Heart left ventricle (tissue), 16 donors: ENCODE data around the gene CCDC86. TPM values are rescaled to one million over a fixed set of nuclear protein-coding genes. Genes with fewer than 3 reads are reported as not detected.

Experiments
- ATAC-seq, 4 donors: fragments of 200-7000 bp; cut with Tn5 transposase; one replicate each; pipeline ENCODE4 v1.9.1; 2020 to 2022; ENCODE audit warnings: moderate library complexity in 4 of 4, mild to moderate bottlenecking in 3 of 4, moderate number of reproducible peaks in 1 of 4
- DNase-seq, 5 donors: peaks; one replicate each; pipeline ENCODE4 v3.0.0-alpha.2; 2020
- H3K27ac ChIP-seq, 12 donors: fragments of 200-600 bp; sonication (generic) in 4 of 12; one replicate each; pipeline versions ENCODE4 v1.5.0 to v1.8.0; 2016 to 2022; ENCODE audit warnings: mild to moderate bottlenecking in 2 of 12
- H3K27me3 ChIP-seq, 9 donors: fragments of 200-600 bp; sonication (generic) in 2 of 9; one replicate each; pipeline versions ENCODE4 v1.5.1 to v1.8.0; 2016 to 2022; ENCODE audit warnings: mild to moderate bottlenecking in 3 of 9
- H3K36me3 ChIP-seq, 9 donors: fragments of 200-600 bp; sonication (generic) in 2 of 9; one replicate each; pipeline versions ENCODE4 v1.5.0 to v1.8.0; 2018 to 2022; ENCODE audit warnings: mild to moderate bottlenecking in 2 of 9
- H3K4me1 ChIP-seq, 12 donors: fragments of 200-600 bp; sonication (generic) in 4 of 12; one replicate each; pipeline versions ENCODE4 v1.5.0 to v1.8.0; 2016 to 2022; ENCODE audit warnings: mild to moderate bottlenecking in 3 of 12
- H3K4me3 ChIP-seq, 12 donors: fragments of 200-600 bp; sonication (generic) in 4 of 12; one replicate each; pipeline versions ENCODE4 v1.5.0 to v1.8.0; 2017 to 2022; ENCODE audit warnings: mild to moderate bottlenecking in 9 of 12, moderate library complexity in 4 of 12
- H3K9me3 ChIP-seq, 12 donors: fragments of 200-600 bp; sonication (generic) in 4 of 12; one replicate each; pipeline versions ENCODE4 v1.5.0 to v1.8.0; 2016 to 2022; ENCODE audit warnings: mild to moderate bottlenecking in 1 of 12
- POLR2A ChIP-seq, 2 donors: fragments of 450-650 bp; IDR thresholded peaks; one replicate each; pipeline ENCODE4 v1.6.1; 2017; ENCODE audit warnings: antibody characterized with exemption in 2 of 2, mild to moderate bottlenecking in 2 of 2, moderate library complexity in 2 of 2
- WGBS, 4 donors: extraction: QIAGEN DNeasy Blood & Tissue Kit in 2 of 4; methylation state at CpG; one replicate each; pipeline versions ENCODE4 v1.1.5 to v1.1.7; 2013 to 2018; 5-methylcytosine and 5-hydroxymethylcytosine counted together
- intact Hi-C, 10 donors: fragments of 100-400 bp; cut with DNase I; formaldehyde crosslinking; loops; one replicate each; pipeline versions ENCODE4 v1.11.1 to v1.14.2; 2022
- polyA plus RNA-seq, 2 donors: library from polyadenylated mRNA; stranded (reverse); fragments of 200-250 nt; gene quantifications; one replicate each; pipeline ENCODE4 v1.2.3, GENCODE V29; 2013
- total RNA-seq, 9 donors: library from RNA; depleted of rRNA in 2 of 9; stranded (reverse); fragments of >200 nt in 2 of 9; fragmentation: NEBNext Ultra II Directional in 3 of 9; extraction: Animal tissue kit (Norgen Biotek cat#: 25700) in 3 of 9; gene quantifications; one replicate each; pipeline versions ENCODE4 v1.1.0 to v1.2.4, GENCODE V29; 2016 to 2023
- TF ChIP-seq, protein P1 (sequence below), 12 donors: fragments of 200-600 bp; sonication (generic) in 4 of 12; IDR thresholded peaks; one replicate each; pipeline versions ENCODE4 v1.5.0 to v1.8.0; 2018 to 2022; ENCODE audit warnings: antibody characterized with exemption in 12 of 12, mild to moderate bottlenecking in 5 of 12
- donor health status: ischemic (EF 13 %, LVEDD 7.1; RV severe dilation, severe dysfunction).
- donor health status: healthy with polysubstance abuse.
- donor health status: DM: no; HTN: yes; CAD: no.
- donor health status: DM: no; HTN: no; CAD: no.
- donor health status: ischemic (EF 25% LVEDD 6.9; RV normal size, moderate dysfunction).
- donor health status: ischemic (EF 25% LVEDD 5.7; RV mildly dilated, moderate dysfunction).
- donor health status: healthy.
- donor health status: DM: yes; HTN: yes; CAD: no.
- donor health status: ischemic (EF 35%, LVEDD 5.7; RV mildly dilated, moderate dysfunction).
- donor health status: nonischemic (EF 11% LVEDD 7.7; RV severe dilation, severe dysfunction).
- donor health status: DM: yes; HTN: yes; CAD: no.
- donor health status: PGD.
- donor health status: ischemic (EF 29% LVEDD 5.4; RV normal size, mild dysfunction).
- donor health status: nonischemic (EF 23%, LVEDD 6.1; RV moderate dilation, normal function).

Gene CCDC86
- total and polyA plus RNA-seq, 11 donors = 6.0 to 33.3 (median 10.1) TPM

- Histone ChIP-seq H3K4me3 (peak overlapping the region in 9 of 12 donors; percentile 20 to 43 (median 33)), H3K36me3 (peaks cover 0 to 31% (median 21%) of the 10 kb centered on the region in 9 donors), H3K27me3 (no peaks in the 10 kb centered on the region), H3K9me3 (no peaks in the 10 kb centered on the region), H3K27ac (peak overlapping the region in 9 of 12 donors; percentile 19 to 64 (median 48)), H3K4me1 (peaks cover 0 to 6% (median 0%) of the 10 kb centered on the region in 12 donors)
- ATAC-seq = peak in 1 of 4 donors; percentile 17
- DNase-seq = peak in 1 of 5 donors; percentile 6
- WGBS, 4 donors = 48 to 73% (median 57%) methylated on average over 8 of the region's 8 CpGs
- intact Hi-C loops = no loop called here
- TF ChIP-seq POLR2A (IDR thresholded peaks at IDR 0.05) = no peak
- TF ChIP-seq, protein P1, sequence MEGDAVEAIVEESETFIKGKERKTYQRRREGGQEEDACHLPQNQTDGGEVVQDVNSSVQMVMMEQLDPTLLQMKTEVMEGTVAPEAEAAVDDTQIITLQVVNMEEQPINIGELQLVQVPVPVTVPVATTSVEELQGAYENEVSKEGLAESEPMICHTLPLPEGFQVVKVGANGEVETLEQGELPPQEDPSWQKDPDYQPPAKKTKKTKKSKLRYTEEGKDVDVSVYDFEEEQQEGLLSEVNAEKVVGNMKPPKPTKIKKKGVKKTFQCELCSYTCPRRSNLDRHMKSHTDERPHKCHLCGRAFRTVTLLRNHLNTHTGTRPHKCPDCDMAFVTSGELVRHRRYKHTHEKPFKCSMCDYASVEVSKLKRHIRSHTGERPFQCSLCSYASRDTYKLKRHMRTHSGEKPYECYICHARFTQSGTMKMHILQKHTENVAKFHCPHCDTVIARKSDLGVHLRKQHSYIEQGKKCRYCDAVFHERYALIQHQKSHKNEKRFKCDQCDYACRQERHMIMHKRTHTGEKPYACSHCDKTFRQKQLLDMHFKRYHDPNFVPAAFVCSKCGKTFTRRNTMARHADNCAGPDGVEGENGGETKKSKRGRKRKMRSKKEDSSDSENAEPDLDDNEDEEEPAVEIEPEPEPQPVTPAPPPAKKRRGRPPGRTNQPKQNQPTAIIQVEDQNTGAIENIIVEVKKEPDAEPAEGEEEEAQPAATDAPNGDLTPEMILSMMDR (IDR thresholded peaks at IDR 0.05) = no peak
These were observed 13.2 kb downstream of the CCDC86 start for GRCh38 chr11:60854847-60855725.

DNA sequence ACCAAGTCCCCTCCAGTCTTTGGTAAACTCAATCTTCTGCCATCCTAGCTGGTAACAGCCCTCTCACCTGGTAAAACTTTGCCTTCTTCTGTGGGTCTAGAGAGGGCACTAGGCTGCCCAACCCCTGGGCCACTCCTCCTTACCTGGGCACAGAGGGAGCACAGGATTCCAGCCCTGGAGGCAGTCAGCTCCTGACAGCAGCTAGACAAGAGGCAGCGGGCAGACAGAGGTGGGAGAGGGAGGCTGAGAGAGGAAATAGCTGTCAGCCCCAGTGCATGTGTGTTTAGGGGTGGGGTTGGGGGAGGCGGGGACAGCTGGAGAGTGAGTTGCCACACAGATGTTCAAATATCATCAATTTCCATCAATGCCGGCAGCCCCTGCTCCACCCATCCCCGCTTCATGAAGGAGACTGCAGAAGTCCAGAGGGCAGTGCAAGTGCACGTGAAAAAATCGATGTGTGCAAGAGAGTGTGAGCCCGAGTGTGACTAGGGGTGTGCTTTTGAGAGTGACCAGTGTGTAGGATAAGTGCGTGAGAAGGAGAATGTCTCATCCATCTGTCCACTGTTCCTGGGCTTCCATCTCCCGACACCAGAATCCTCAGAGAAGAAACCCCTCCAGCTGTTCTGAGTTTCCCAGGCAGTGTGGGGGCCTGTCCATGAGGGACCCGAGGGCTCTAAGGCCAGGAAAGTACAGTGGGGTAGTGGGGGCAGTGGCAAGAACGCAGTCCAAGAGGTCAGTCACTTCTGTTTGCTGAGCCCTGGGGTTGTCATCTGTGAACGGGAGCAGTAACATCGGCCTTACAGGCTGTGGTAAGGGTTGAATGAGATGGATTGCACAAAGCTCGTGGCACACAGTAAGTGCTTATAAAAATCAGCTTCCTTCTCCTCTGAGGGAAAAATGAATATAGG lies 14.1 kb downstream of the CCDC86 start, which contains the start of gene PTGDR2:
Gene PTGDR2 (minus strand): TSS at position 225 of the 908 bp plus-strand sequence. CDS start 2,228 bp downstream, outside the sequence.
- Histone ChIP-seq H3K36me3 (peaks cover 0 to 22% (median 12%) of the 10 kb centered on the region in 9 donors), H3K27ac (peak within 1 kb of the TSS in 9 of 12 donors; percentile 19 to 64 (median 48)), H3K27me3 (no peaks in the 10 kb centered on the region), H3K9me3 (no peaks in the 10 kb centered on the region), H3K4me3 (peak within 1 kb of the TSS in 9 of 12 donors; percentile 20 to 43 (median 33)), H3K4me1 (peaks cover 0 to 6% (median 0%) of the 10 kb centered on the region in 12 donors)
- TF ChIP-seq, protein P1 (IDR thresholded peaks at IDR 0.05) = no peak
- no peak for TF ChIP-seq POLR2A (IDR thresholded peaks at IDR 0.05)
- intact Hi-C loops = no loop called here
- ATAC-seq = peak in 2 of 4 donors; percentile 22 to 54
- WGBS, 4 donors = 57 to 61% (median 59%) methylated on average over 13 to 14 of the region's 14 CpGs
- DNase-seq = peak in 1 of 5 donors; percentile 19

GRCh38 chr11:60857378-60858232 lies 15.7 kb downstream of the CCDC86 start:
- H3K4me3 ChIP-seq = no peak overlapping the region
- ATAC-seq = no peak
- peaks cover 0 to 7% (median 0%) of the 10 kb centered on the region in 9 donors for H3K36me3 ChIP-seq
- intact Hi-C loops = no loop called here
- H3K9me3 ChIP-seq = no peaks in the 10 kb centered on the region
- 82 to 89% (median 89%) methylated on average over 5 of the region's 5 CpGs for WGBS, 4 donors
- peaks cover 0 to 6% (median 0%) of the 10 kb centered on the region in 12 donors for H3K4me1 ChIP-seq
- no peak for DNase-seq
- H3K27me3 ChIP-seq = no peaks in the 10 kb centered on the region
- TF ChIP-seq, protein P1 (IDR thresholded peaks at IDR 0.05) = no peak
- no peak for TF ChIP-seq POLR2A (IDR thresholded peaks at IDR 0.05)
- no peak overlapping the region for H3K27ac ChIP-seq
